COR-L47 (cell line): ENCODE data around the gene TMTC2.

ENCODE experiments used
- DNase-seq: peaks from one replicate; lab custom pipeline; 2025; lab: John Stamatoyannopoulos, UW

Gene TMTC2

GRCh38 chr12:82682851-82683261 lies 3.9 kb upstream of the TMTC2 start:
- DNase-seq, result no peak

- peak; percentile 96 for DNase-seq
These were observed 927 bp upstream of the TMTC2 start for GRCh38 chr12:82685790-82686167.

DNA sequence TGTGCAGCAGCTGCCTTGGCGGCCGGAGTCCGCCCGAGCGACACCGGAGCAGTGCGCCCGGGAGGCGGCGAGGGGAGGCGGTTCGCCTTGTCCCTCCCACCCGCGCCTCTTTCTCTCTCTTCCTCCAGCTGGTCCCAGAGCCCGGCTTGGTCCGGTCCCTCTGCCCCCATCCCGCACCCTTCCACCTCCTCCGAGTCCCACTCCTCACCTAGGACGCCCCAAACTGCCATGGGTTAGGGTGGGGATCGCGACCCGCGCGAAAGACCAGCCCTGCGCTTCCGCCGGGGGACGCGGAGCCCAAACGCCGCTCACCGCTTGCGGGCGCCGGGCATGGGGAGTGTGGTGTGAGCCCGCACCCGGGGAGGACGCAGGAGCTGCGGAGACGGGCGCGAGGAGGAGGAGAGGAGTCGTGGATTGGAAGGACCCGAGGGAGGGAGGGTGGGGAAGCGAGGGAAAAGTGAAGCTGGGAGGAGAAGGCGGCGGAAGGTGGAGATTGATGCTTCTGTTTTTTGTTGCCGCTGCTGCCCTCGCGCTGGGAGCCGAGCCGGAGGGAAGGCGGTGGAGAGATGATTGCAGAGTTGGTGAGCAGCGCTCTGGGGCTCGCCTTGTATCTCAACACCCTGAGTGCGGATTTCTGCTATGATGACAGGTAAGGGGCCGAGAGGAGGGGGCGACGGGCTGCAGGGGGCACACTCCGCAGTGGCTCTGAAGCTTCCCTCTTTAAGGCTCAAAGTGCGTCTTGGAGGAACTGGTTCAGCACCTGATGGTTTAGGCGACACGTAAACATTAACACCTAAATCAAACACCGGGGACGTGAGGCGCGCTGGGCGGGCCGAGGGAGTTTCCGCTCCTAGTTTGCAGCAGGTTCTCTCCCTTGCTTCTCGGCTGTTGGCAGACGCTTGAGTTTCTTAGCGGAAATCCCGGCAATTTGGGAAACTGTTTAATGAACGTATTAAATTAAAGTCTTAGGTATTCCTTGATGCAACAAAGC lies 610 bp downstream of the TMTC2 start:
- DNase-seq, result peak; percentile 59

DNA sequence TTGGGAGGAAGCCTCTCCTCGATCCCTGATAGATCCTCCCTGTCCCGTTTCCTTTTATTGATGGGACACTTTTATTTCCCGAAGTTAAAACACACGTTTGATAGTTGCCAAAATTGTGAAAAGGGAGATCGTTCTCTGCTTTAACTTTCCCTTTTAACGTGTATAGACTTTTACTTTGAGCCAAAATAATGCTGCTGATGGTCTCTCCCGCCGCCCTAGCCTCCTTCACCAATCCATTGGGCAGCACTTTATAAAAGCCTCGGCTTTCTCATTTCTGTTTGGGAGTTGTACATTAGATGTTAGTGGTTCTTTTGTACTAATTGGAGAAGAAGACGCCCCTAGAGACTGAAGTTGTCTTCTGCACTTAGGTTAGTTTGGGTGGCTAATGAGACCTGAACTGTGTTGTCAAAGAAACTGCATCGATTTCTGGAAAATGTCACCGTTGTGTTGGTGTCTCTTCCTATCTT lies 1.4 kb downstream of the TMTC2 start:
- no peak for DNase-seq

- DNase-seq, result no peak
These were observed 1.9 kb downstream of the TMTC2 start for GRCh38 chr12:82688596-82688995.

DNA sequence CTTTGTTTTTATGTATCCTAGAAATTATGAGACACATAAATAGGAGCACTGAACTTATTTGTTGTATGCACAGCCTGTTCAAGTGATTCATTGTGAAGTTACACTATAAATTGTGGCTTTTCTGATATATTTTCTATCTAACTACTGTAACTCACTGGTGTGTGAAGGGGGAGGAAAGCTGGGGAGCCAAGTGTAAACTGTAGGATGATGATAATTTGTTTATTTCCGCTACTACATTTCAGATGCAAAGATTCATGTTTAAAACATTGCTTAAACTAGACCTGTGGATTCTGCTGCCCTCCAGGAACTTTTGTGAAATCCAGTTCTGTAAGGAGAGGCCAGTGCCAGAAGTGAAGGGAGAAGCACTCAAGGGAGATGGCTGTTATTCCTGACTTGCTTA lies 3.3 kb downstream of the TMTC2 start:
- no peak for DNase-seq

GRCh38 chr12:82691513-82691912 lies 4.8 kb downstream of the TMTC2 start:
- no peak for DNase-seq

GRCh38 chr12:82694276-82694675 lies 7.6 kb downstream of the TMTC2 start:
- DNase-seq, result no peak

DNA sequence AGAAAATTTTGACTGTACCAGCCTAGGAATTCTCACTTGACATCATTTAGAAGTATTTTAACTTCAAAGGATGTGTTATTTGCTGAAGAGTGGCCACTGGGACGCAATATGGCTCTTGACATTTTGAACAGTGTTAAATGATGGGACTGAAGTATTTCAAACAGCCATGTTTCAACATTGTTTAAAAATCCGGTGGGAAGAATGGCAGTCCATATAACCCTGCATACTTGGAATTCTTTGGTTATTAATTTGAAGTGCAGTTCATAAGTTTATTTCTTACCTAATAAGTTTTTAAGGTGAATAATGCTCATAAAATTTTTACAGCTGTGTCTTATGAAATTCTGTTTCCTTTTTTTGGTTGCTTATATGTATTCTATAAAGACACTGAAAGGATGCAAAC lies 8.3 kb downstream of the TMTC2 start:
- DNase-seq, result no peak

GRCh38 chr12:82695531-82695930 lies 8.8 kb downstream of the TMTC2 start:
- DNase-seq, result no peak

DNA sequence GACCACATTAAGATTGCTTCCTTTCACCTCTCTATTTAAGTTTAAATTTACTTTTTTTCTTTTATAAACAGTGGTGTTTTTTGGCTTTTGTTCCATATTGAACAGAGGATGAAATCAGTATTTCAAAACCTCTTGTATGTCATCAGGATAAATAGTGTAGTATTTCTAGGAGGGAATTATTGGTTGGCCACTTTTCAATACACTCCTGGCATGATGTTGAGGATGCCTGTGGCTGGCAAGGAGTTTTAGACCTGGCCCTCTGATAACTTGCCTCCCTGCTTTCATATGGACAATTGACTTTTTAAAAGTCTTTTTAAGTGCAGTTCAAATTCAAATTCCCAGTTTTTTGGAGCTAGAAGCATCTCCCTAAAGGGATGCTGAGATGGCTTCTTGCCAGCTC lies 9.8 kb downstream of the TMTC2 start:
- no peak for DNase-seq

DNA sequence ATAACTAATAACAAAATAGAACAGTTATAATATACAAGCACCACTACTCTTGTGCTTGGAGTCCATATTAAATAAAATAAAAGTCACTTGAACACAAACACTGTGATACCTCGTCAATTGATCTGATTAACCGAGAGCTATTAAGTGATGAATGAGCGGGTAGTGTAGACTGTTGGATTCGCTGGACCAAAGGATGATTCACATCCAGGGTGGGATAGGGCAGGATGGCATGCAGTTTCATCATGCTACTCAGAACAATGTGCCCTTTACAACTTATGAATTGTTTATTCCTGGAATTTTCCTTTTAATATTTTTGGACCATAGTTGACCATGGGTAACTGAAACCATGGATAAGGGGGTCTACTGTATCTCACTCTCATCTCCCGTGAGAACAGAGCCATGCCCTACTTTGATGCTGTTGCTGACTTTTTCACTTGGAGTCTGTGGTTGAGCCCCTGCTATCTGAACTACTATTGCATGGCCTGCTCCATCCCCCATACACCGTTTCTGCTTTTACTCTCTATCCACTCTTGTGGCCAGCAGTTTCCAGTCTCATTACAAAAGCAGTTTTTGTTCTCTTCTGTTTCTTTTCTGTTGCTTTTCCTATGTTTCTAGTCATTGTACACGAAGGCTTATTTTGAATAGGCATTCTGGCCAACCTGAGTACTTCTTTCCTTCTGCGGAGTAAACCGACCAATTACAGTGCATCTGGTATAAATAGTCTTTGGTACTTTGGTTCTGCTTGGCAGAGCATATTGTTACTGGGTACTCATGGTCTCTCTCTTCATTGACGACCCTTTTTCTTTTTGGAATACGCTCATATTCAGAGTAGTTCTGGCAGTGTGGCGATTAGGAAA lies 12.2 kb downstream of the TMTC2 start:
- DNase-seq, result no peak

GRCh38 chr12:82705774-82706173 lies 19.1 kb downstream of the TMTC2 start:
- no peak for DNase-seq

DNA sequence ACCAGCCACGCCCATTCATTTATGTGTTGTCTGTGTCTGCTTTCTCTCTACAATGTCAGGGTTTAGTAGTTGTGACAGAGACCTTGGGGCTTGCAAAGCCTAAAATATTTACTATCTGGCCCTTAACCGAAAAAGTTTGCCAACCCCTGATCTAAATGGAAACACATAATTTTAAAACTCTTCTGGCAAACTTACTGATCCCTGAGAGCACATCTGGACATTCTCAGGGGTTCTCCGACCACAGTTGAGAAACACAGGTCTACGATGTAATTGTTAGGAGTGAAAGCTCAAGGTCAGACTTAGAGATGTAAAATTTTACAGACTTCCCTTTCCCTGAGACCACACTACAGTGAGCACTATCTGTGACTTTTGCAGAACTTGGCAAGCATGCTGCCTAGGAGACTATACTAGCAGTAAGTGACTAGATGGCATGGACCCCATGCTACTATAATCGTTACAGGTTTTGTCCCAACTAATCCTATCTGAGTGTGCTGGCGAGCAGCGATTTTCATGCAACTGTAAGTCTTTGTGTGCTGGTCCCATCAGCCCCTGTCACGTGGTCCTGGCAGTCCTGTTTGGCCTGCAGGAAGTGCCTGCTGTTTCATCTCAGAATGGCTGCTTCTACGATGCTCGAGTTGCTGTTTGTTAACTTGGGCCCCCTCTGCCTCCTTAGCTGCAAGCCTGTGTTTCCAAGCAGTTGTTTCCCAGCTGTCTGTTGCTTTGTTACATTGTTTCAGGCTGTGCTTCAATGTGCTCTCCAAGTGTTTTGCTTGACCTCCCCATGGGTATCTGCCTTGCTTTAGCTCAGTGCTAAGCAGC lies 21.6 kb downstream of the TMTC2 start:
- no peak for DNase-seq

- no peak for DNase-seq
These were observed 23.2 kb downstream of the TMTC2 start for GRCh38 chr12:82709794-82710355.

GRCh38 chr12:82710741-82711140 lies 24.0 kb downstream of the TMTC2 start:
- DNase-seq, result no peak

DNA sequence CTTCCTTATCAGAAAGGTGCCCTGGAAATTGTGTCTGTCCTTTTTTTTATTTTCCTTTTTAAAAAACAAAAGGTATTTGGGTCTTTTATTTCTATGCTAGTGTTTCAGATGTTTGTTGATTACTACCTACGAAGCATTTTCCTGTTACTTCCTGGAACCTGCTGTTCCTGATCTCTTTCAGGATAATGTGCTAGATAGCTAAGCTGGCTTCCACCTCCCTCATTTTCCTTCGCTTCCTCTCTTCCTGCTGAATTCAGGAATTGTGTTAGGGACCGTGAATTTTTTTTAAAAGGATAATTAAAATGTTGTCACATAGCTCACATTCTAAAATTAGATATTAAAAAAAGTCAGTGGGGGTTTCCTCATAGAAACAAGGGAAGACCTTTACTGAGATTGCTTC lies 27.7 kb downstream of the TMTC2 start:
- DNase-seq, result no peak

DNA sequence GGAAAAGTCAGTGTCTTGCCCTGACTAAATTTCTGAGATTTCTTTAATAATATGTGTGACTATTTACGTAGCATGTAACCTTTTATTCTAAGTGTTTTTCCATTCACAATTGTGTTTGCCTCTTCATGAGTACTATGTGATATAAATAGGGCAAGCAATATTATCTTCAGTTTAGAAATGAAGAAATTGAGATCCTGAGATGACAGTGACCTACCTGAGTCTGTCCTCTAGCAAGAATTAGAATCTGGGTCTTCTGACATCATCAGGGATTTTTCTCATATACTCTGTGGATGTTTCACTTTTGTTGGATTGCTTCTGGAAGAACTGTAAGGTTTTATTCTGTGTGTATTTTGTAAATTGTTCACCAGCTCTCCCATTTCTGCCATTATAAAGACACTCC lies 35.0 kb downstream of the TMTC2 start:
- DNase-seq, result no peak

- no peak for DNase-seq
These were observed 36.4 kb downstream of the TMTC2 start for GRCh38 chr12:82723093-82723492.

DNA sequence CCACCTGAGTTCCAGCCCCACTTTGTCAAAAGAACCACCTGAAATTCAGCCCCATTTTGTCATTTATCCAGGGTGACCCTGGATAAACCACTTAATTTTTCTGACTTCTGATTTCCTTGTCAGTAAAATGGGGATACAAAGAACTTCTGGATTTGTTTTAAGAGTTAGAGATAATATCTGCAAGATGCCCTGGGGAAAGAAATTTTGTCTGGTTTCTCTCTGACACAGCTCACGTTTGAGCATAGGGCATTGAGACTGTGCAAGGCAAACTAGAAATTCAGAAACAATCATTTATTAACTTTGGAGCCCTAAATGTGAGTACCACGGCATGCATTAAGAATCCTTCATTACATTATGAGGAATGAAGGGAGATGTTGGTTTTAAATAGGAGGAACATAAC lies 37.2 kb downstream of the TMTC2 start:
- no peak for DNase-seq

DNA sequence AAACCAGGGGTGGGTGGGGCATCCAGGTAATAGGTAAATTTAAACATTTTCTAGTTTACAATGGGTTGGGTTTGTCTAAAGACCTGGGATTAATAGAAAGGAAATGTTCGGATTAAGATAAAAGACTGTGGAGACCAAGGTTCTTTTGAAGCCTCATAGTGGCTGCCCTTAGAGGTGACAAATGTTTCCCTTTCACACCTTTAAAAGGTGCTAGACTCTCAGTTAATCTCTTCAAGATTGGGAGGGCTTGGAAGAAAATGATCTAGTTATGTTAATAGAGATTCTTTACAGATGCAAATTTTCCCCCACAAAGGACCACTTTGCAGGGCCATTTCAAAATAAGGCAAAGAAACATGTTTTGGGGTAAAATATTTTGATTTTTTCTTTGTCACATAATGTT lies 39.0 kb downstream of the TMTC2 start:
- DNase-seq, result no peak

DNA sequence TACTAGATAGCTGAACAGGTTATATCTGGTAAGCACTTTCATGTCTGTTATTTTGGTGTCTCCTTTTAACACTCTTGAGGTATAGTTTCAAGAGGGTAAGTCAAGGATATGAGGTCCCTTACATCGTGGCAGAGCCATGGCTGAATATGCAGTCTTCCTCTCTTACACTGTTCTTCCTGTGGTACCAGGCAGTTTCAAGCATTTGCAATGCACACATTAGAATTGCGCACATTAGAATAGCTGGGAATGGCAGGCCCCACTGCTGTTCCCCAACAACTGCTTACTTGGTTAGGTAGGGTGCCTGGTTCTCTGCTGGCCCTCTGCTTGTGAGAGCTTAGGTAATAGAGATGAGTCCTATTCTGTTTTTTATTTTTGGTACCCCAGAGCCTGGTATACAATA lies 41.2 kb downstream of the TMTC2 start:
- no peak for DNase-seq
